Activated CD4-positive, alpha-beta T cell treated with anti-CD3 and anti-CD28 coated beads for 48 hours (primary cell): ENCODE results near the gene OR4D6.
"Not testable (repeated sequence)": the region's sequence is repeated elsewhere in the genome, so short reads cannot be mapped to it uniquely, and the experiment has no call there.

Source experiments
- DNase-seq: peaks from one replicate; pipeline ENCODE4 v3.0.0-alpha.2; 2020

Gene OR4D6

GRCh38 chr11:59456661-59457060 lies at the start of gene OR4D6:
Gene OR4D6, plus strand, starts transcription at chr11:59456961. Its CDS starts 0 bp downstream, at chr11:59456961.
- DNase-seq = no peak

GRCh38 chr11:59413646-59414045 lies 43.1 kb upstream of the OR4D6 start:
- no peak for DNase-seq

- no peak for DNase-seq
Measured at GRCh38 chr11:59415111-59415510, 41.6 kb upstream of the OR4D6 start.

GRCh38 chr11:59416613-59417012 lies 40.1 kb upstream of the OR4D6 start:
- DNase-seq = no peak

GRCh38 chr11:59417023-59417422 lies 39.7 kb upstream of the OR4D6 start:
- no peak for DNase-seq

- DNase-seq = no peak
Measured at GRCh38 chr11:59418156-59418555, 38.6 kb upstream of the OR4D6 start.

GRCh38 chr11:59423835-59424234 lies 32.9 kb upstream of the OR4D6 start:
- DNase-seq = no peak

GRCh38 chr11:59425131-59425530 lies 31.6 kb upstream of the OR4D6 start:
- no peak for DNase-seq

- DNase-seq = no peak
Measured at GRCh38 chr11:59426361-59427067, 30.2 kb upstream of the OR4D6 start, which contains the start of gene OR5A2. Gene OR5A2, minus strand, starts transcription at chr11:59426413. Its CDS starts 3,460 bp downstream, at chr11:59422953.

GRCh38 chr11:59427068-59427382 lies 29.7 kb upstream of the OR4D6 start:
- DNase-seq = no peak

GRCh38 chr11:59429924-59430516 lies 26.7 kb upstream of the OR4D6 start:
- DNase-seq = peak; percentile 45

GRCh38 chr11:59436169-59436568 lies 20.6 kb upstream of the OR4D6 start, which contains the start of gene OR5A1:
Gene OR5A1, plus strand, starts transcription at chr11:59436469. Its CDS starts 6,700 bp downstream, at chr11:59443169.
- DNase-seq = no peak

GRCh38 chr11:59437770-59438169 lies 19.0 kb upstream of the OR4D6 start:
- no peak for DNase-seq

- not testable (repeated sequence) for DNase-seq
Measured at GRCh38 chr11:59445624-59446023, 11.1 kb upstream of the OR4D6 start.

- no peak for DNase-seq
Measured at GRCh38 chr11:59448484-59448883, 8.3 kb upstream of the OR4D6 start.

GRCh38 chr11:59459916-59460315 lies 3.2 kb downstream of the OR4D6 start:
- no peak for DNase-seq

- DNase-seq = no peak
Measured at GRCh38 chr11:59463190-59463641, 6.5 kb downstream of the OR4D6 start.

- no peak for DNase-seq
Measured at GRCh38 chr11:59473015-59473414, 16.3 kb downstream of the OR4D6 start, which contains the start of gene OR4D10. Gene OR4D10, plus strand, starts transcription at chr11:59473315. Its CDS starts 4,115 bp downstream, at chr11:59477430.

GRCh38 chr11:59475176-59475575 lies 18.4 kb downstream of the OR4D6 start:
- no peak for DNase-seq

- DNase-seq = no peak
Measured at GRCh38 chr11:59479906-59480305, 23.1 kb downstream of the OR4D6 start.

- no peak for DNase-seq
Measured at GRCh38 chr11:59480359-59480758, 23.6 kb downstream of the OR4D6 start.

- no peak for DNase-seq
Measured at GRCh38 chr11:59501931-59502330, 45.2 kb downstream of the OR4D6 start.

GRCh38 chr11:59503276-59503675 lies 46.5 kb downstream of the OR4D6 start, which contains the start of gene OR4D11:
Gene OR4D11, plus strand, starts transcription at chr11:59503576. Its CDS starts 0 bp downstream, at chr11:59503576.
- no peak for DNase-seq
